ENCODE results near the gene FAM20A.

DNA sequence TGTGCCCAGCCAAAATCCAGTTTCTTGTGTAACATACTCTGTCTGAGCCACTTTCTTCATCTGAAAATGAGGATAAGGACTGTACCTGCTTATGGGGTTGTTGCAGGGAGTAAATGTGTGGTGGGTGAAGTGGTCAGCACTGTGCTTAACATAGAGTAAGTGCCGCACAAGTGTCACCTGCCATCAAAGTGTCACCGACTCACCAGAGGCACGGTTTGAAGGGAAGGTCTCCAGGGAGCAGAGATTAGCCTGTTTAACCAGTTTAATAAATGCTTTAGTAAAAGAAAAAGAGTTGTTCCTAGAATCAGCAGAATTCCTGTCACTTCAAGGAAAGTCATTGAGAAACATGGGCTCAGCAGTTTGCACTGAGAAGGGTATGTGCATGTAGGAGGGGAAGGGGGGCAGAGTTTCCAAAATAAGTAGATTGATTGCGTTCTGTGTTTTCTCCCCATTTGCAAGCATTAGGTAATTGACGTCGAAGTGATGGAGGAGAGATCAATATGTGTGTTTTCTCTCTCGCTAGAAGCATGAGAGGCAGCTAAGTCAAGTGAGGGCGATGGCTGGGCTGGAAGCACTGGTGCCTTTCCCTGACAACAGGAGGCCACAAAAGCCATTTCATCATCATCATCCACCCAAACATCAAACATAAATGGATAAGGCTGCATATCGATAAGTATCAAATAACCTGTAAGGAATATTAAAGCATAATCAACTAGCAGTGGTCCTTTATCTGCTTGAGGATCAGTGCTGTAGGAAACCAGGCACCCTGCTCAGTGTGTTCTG, 19.1 kb downstream of the FAM20A start:
- TF ChIP-seq JUNB (CRISPR knock-in tag; conservative IDR thresholded peaks at IDR 0.05), result no peak
- TF ChIP-seq GABPB2 (CRISPR knock-in tag; conservative IDR thresholded peaks at IDR 0.05), result no peak
- TF ChIP-seq NR3C1 (CRISPR knock-in tag; IDR thresholded peaks at IDR 0.05), result no peak
- TF ChIP-seq, protein P1, sequence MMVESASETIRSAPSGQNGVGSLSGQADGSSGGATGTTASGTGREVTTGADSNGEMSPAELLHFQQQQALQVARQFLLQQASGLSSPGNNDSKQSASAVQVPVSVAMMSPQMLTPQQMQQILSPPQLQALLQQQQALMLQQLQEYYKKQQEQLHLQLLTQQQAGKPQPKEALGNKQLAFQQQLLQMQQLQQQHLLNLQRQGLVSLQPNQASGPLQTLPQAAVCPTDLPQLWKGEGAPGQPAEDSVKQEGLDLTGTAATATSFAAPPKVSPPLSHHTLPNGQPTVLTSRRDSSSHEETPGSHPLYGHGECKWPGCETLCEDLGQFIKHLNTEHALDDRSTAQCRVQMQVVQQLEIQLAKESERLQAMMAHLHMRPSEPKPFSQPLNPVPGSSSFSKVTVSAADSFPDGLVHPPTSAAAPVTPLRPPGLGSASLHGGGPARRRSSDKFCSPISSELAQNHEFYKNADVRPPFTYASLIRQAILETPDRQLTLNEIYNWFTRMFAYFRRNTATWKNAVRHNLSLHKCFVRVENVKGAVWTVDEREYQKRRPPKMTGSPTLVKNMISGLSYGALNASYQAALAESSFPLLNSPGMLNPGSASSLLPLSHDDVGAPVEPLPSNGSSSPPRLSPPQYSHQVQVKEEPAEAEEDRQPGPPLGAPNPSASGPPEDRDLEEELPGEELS (CRISPR knock-in tag; IDR thresholded peaks at IDR 0.05; ENCODE audit: borderline replicate concordance), result no peak

Measured in K562 (cell line).